ENCODE measurements around the gene BNC2. TPM values are rescaled to one million over a fixed set of nuclear protein-coding genes. Genes with fewer than 3 reads are reported as not detected.

The BNC2 gene
- total and polyA plus RNA-seq, 5 donors from 2014 or later: not detected

- DNase-seq: no peak
- H3K27me3 Mint-ChIP-seq: no peaks in the 10 kb centered on the region
These were observed 459.7 kb downstream of the BNC2 start for GRCh38 chr9:16410601-16411280.

GRCh38 chr9:16407617-16408016 is 462.9 kb downstream of the BNC2 start:
- H3K9me3 Mint-ChIP-seq: peaks cover 0 to 7% (median 1%) of the 10 kb centered on the region in 7 donors
- H3K4me1 ChIP-seq (ENCODE audit: control insufficient read depth, insufficient read depth, low read length, poor library complexity, severe bottlenecking): no peaks in the 10 kb centered on the region
- H3K36me3 Mint-ChIP-seq: no peaks in the 10 kb centered on the region
- no peak overlapping the region for H3K27ac ChIP-seq (ENCODE audit: insufficient read depth, low read length, poor library complexity, severe bottlenecking)
- no peak for ATAC-seq (ENCODE audit: low read depth in 2 of 2)
- DNase-seq: no peak
- H3K36me3 ChIP-seq (ENCODE audit: control insufficient read depth, insufficient read depth, low read length): no peaks in the 10 kb centered on the region
- no peak overlapping the region for H3K4me3 Mint-ChIP-seq
- no peaks in the 10 kb centered on the region for H3K27me3 ChIP-seq (ENCODE audit: control insufficient read depth, insufficient read depth, low read length)
- H3K4me1 Mint-ChIP-seq: no peaks in the 10 kb centered on the region
- H3K4me3 ChIP-seq (ENCODE audit: low read depth, low read length): no peak overlapping the region
- no peak overlapping the region for H3K27ac Mint-ChIP-seq
- H3K27me3 Mint-ChIP-seq: no peaks in the 10 kb centered on the region
- H3K9me3 ChIP-seq (ENCODE audit: control insufficient read depth in 2 of 2, low read length in 2 of 2): no peaks in the 10 kb centered on the region

More at GRCh38 chr9:16410601-16411280, 459.7 kb downstream of the BNC2 start:
- Mint-ChIP-seq H3K9me3 (peaks cover 0 to 5% (median 2%) of the 10 kb centered on the region in 7 donors), H3K27ac (no peak overlapping the region), H3K36me3 (no peaks in the 10 kb centered on the region), H3K4me3 (no peak overlapping the region), H3K4me1 (no peaks in the 10 kb centered on the region)
- no peak for ATAC-seq (ENCODE audit: low read depth in 2 of 2)
- Histone ChIP-seq H3K9me3 (ENCODE audit: control insufficient read depth in 2 of 2, low read length in 2 of 2) (no peaks in the 10 kb centered on the region), H3K27me3 (ENCODE audit: control insufficient read depth, insufficient read depth, low read length) (no peaks in the 10 kb centered on the region), H3K4me3 (ENCODE audit: low read depth, low read length) (no peak overlapping the region), H3K4me1 (ENCODE audit: control insufficient read depth, insufficient read depth, low read length, poor library complexity, severe bottlenecking) (no peaks in the 10 kb centered on the region), H3K36me3 (ENCODE audit: control insufficient read depth, insufficient read depth, low read length) (no peaks in the 10 kb centered on the region), H3K27ac (ENCODE audit: insufficient read depth, low read length, poor library complexity, severe bottlenecking) (no peak overlapping the region)

- DNase-seq (no peak), ATAC-seq (ENCODE audit: low read depth in 2 of 2) (no peak)
- no peak overlapping the region for H3K4me3 Mint-ChIP-seq
- no peak overlapping the region for H3K27ac Mint-ChIP-seq
- Histone ChIP-seq H3K4me3 (ENCODE audit: low read depth, low read length) (no peak overlapping the region), H3K9me3 (ENCODE audit: control insufficient read depth in 2 of 2, low read length in 2 of 2) (no peaks in the 10 kb centered on the region), H3K4me1 (ENCODE audit: control insufficient read depth, insufficient read depth, low read length, poor library complexity, severe bottlenecking) (no peaks in the 10 kb centered on the region), H3K27ac (ENCODE audit: insufficient read depth, low read length, poor library complexity, severe bottlenecking) (no peak overlapping the region), H3K36me3 (ENCODE audit: control insufficient read depth, insufficient read depth, low read length) (no peaks in the 10 kb centered on the region), H3K27me3 (ENCODE audit: control insufficient read depth, insufficient read depth, low read length) (no peaks in the 10 kb centered on the region)
- H3K9me3 Mint-ChIP-seq: peaks cover 0 to 7% (median 2%) of the 10 kb centered on the region in 7 donors
- H3K27me3 Mint-ChIP-seq: no peaks in the 10 kb centered on the region
- no peaks in the 10 kb centered on the region for H3K4me1 Mint-ChIP-seq
- no peaks in the 10 kb centered on the region for H3K36me3 Mint-ChIP-seq
These were observed 463.8 kb downstream of the BNC2 start for GRCh38 chr9:16406526-16407225.

GRCh38 chr9:16405421-16405820 is 465.0 kb downstream of the BNC2 start:
- Mint-ChIP-seq H3K27me3 (no peaks in the 10 kb centered on the region), H3K9me3 (peaks cover 0 to 5% (median 2%) of the 10 kb centered on the region in 7 donors), H3K4me1 (no peaks in the 10 kb centered on the region), H3K36me3 (no peaks in the 10 kb centered on the region), H3K4me3 (no peak overlapping the region), H3K27ac (no peak overlapping the region)
- Histone ChIP-seq H3K4me3 (ENCODE audit: low read depth, low read length) (no peak overlapping the region), H3K27me3 (ENCODE audit: control insufficient read depth, insufficient read depth, low read length) (no peaks in the 10 kb centered on the region), H3K27ac (ENCODE audit: insufficient read depth, low read length, poor library complexity, severe bottlenecking) (no peak overlapping the region), H3K9me3 (ENCODE audit: control insufficient read depth in 2 of 2, low read length in 2 of 2) (no peaks in the 10 kb centered on the region), H3K4me1 (ENCODE audit: control insufficient read depth, insufficient read depth, low read length, poor library complexity, severe bottlenecking) (no peaks in the 10 kb centered on the region), H3K36me3 (ENCODE audit: control insufficient read depth, insufficient read depth, low read length) (no peaks in the 10 kb centered on the region)
- no peak for DNase-seq
- ATAC-seq (ENCODE audit: low read depth in 2 of 2): no peak

- Histone ChIP-seq H3K4me1 (ENCODE audit: control insufficient read depth, insufficient read depth, low read length, poor library complexity, severe bottlenecking) (no peaks in the 10 kb centered on the region), H3K4me3 (ENCODE audit: low read depth, low read length) (no peak overlapping the region), H3K27me3 (ENCODE audit: control insufficient read depth, insufficient read depth, low read length) (no peaks in the 10 kb centered on the region), H3K36me3 (ENCODE audit: control insufficient read depth, insufficient read depth, low read length) (no peaks in the 10 kb centered on the region), H3K9me3 (ENCODE audit: control insufficient read depth in 2 of 2, low read length in 2 of 2) (no peaks in the 10 kb centered on the region), H3K27ac (ENCODE audit: insufficient read depth, low read length, poor library complexity, severe bottlenecking) (no peak overlapping the region)
- no peaks in the 10 kb centered on the region for H3K4me1 Mint-ChIP-seq
- H3K4me3 Mint-ChIP-seq: no peak overlapping the region
- no peak overlapping the region for H3K27ac Mint-ChIP-seq
- ATAC-seq (ENCODE audit: low read depth in 2 of 2): no peak
- no peak for DNase-seq
- no peaks in the 10 kb centered on the region for H3K27me3 Mint-ChIP-seq
- no peaks in the 10 kb centered on the region for H3K36me3 Mint-ChIP-seq
- peaks cover 0 to 5% (median 1%) of the 10 kb centered on the region in 7 donors for H3K9me3 Mint-ChIP-seq
These were observed 468.8 kb downstream of the BNC2 start for GRCh38 chr9:16401701-16402100.

GRCh38 chr9:16398691-16399090 is 471.8 kb downstream of the BNC2 start:
- no peaks in the 10 kb centered on the region for H3K36me3 ChIP-seq (ENCODE audit: control insufficient read depth, insufficient read depth, low read length)
- no peaks in the 10 kb centered on the region for H3K4me1 Mint-ChIP-seq
- DNase-seq (no peak), ATAC-seq (ENCODE audit: low read depth in 2 of 2) (no peak)
- H3K4me1 ChIP-seq (ENCODE audit: control insufficient read depth, insufficient read depth, low read length, poor library complexity, severe bottlenecking): no peaks in the 10 kb centered on the region
- H3K27ac ChIP-seq (ENCODE audit: insufficient read depth, low read length, poor library complexity, severe bottlenecking): no peak overlapping the region
- H3K36me3 Mint-ChIP-seq: no peaks in the 10 kb centered on the region
- no peak overlapping the region for H3K4me3 Mint-ChIP-seq
- no peaks in the 10 kb centered on the region for H3K9me3 ChIP-seq (ENCODE audit: control insufficient read depth in 2 of 2, low read length in 2 of 2)
- H3K27ac Mint-ChIP-seq: no peak overlapping the region
- peaks cover 0 to 8% (median 0%) of the 10 kb centered on the region in 7 donors for H3K9me3 Mint-ChIP-seq
- no peak overlapping the region for H3K4me3 ChIP-seq (ENCODE audit: low read depth, low read length)
- H3K27me3 Mint-ChIP-seq: no peaks in the 10 kb centered on the region
- no peaks in the 10 kb centered on the region for H3K27me3 ChIP-seq (ENCODE audit: control insufficient read depth, insufficient read depth, low read length)

GRCh38 chr9:16396389-16396788 is 474.1 kb downstream of the BNC2 start:
- Mint-ChIP-seq H3K27me3 (no peaks in the 10 kb centered on the region), H3K36me3 (no peaks in the 10 kb centered on the region), H3K27ac (no peak overlapping the region), H3K9me3 (peaks cover 0 to 6% (median 0%) of the 10 kb centered on the region in 7 donors), H3K4me1 (no peaks in the 10 kb centered on the region), H3K4me3 (no peak overlapping the region)
- Histone ChIP-seq H3K9me3 (ENCODE audit: control insufficient read depth in 2 of 2, low read length in 2 of 2) (no peaks in the 10 kb centered on the region), H3K4me1 (ENCODE audit: control insufficient read depth, insufficient read depth, low read length, poor library complexity, severe bottlenecking) (no peaks in the 10 kb centered on the region), H3K36me3 (ENCODE audit: control insufficient read depth, insufficient read depth, low read length) (no peaks in the 10 kb centered on the region), H3K4me3 (ENCODE audit: low read depth, low read length) (no peak overlapping the region), H3K27me3 (ENCODE audit: control insufficient read depth, insufficient read depth, low read length) (no peaks in the 10 kb centered on the region), H3K27ac (ENCODE audit: insufficient read depth, low read length, poor library complexity, severe bottlenecking) (no peak overlapping the region)
- DNase-seq: no peak
- ATAC-seq (ENCODE audit: low read depth in 2 of 2): no peak

- Histone ChIP-seq H3K9me3 (ENCODE audit: control insufficient read depth in 2 of 2, low read length in 2 of 2) (no peaks in the 10 kb centered on the region), H3K27ac (ENCODE audit: insufficient read depth, low read length, poor library complexity, severe bottlenecking) (no peak overlapping the region), H3K36me3 (ENCODE audit: control insufficient read depth, insufficient read depth, low read length) (no peaks in the 10 kb centered on the region), H3K4me3 (ENCODE audit: low read depth, low read length) (no peak overlapping the region), H3K27me3 (ENCODE audit: control insufficient read depth, insufficient read depth, low read length) (no peaks in the 10 kb centered on the region), H3K4me1 (ENCODE audit: control insufficient read depth, insufficient read depth, low read length, poor library complexity, severe bottlenecking) (no peaks in the 10 kb centered on the region)
- Mint-ChIP-seq H3K4me3 (no peak overlapping the region), H3K27ac (no peak overlapping the region), H3K27me3 (no peaks in the 10 kb centered on the region), H3K36me3 (no peaks in the 10 kb centered on the region), H3K9me3 (peaks cover 0 to 12% (median 4%) of the 10 kb centered on the region in 7 donors), H3K4me1 (no peaks in the 10 kb centered on the region)
- no peak for DNase-seq
- no peak for ATAC-seq (ENCODE audit: low read depth in 2 of 2)
These were observed 479.1 kb downstream of the BNC2 start for GRCh38 chr9:16391369-16391768.
